ENCODE measurements around the gene HSF2BP.
"Not testable (repeated sequence)": the region's sequence is repeated elsewhere in the genome, so short reads cannot be mapped to it uniquely, and the experiment has no call there.

The HSF2BP gene

DNA sequence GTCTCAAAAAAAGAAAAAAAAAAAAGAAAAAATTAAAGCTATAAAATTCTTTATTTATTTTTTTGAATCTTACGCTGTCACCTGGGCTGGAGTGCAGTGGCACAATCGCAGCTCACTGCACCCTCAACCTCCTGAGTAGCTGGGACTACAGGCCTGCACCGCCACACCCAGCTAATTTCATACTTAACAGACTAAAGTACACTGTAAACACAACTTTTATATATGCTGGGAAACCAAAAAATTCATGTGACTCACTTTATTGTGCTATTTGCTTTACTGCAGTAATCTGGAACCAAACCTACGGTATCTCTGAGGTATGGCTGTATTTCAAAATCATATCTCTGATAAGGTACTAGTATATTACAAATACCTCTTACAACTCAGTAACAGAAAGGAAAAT lies 40.3 kb downstream of the HSF2BP start:
- DNase-seq (ENCODE audit: low read depth): no peak

DNA sequence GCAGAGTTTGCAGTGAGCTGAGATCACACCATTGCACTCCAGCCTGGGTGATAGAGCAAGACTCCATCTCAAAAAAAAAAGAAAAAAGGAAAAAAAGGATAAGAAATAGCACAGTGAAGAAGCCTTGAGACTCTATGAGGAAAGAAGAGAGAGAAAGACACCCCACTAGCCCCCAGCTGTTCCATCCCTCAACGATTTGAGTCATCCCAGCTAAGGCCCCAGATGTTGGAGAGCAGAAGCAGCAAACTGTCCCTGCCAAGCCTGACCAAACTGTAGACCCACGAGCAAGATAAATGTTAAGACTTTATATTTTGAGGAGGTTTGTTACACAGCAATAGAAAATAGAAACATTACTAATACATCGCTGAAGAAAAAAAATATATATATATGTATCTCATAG lies 42.4 kb downstream of the HSF2BP start:
- not testable (repeated sequence) for DNase-seq (ENCODE audit: low read depth)

- DNase-seq (ENCODE audit: low read depth): no peak
These were observed 44.4 kb downstream of the HSF2BP start for GRCh38 chr21:43614839-43615238.

DNA sequence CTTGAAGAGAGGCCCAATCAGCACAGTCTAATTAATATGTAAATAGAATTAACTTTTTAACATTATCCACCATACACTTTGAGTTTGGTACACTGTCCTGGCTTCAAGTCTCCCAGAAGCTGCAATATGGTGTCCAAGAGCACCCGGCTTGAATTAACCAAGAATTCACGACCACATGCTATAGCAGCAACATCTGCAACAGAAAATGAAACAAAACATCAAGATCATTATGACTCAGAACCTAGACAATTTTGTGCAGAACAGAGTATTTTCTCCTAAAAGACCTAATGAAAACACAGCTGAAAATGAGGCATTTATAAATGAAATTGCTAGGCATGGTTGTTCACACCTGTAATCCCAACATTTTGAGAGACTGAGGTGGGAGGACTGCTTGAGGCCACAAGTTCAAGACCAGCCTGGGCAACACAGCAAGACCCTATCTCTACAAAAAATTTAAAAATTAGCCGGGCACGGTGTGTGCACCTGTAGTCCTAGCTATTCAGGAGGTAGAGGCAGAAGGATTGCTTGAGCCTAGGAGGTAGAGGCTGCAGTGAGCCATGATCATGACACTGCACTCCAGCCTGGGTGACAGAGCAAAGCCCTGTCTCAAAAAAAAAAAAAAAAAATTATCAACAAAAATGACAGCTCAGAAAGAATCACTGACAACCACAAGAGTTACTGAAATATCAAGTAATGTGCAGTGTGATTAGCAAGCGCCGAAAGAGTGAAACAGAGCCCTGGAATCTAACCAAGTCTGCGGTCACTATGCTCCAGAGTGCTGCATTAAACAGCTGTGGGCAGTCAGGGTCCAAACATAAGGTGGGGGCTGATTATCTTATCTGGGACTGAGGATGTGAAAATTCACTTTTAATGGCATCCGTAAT lies 45.3 kb downstream of the HSF2BP start:
- no peak for DNase-seq (ENCODE audit: low read depth)

DNA sequence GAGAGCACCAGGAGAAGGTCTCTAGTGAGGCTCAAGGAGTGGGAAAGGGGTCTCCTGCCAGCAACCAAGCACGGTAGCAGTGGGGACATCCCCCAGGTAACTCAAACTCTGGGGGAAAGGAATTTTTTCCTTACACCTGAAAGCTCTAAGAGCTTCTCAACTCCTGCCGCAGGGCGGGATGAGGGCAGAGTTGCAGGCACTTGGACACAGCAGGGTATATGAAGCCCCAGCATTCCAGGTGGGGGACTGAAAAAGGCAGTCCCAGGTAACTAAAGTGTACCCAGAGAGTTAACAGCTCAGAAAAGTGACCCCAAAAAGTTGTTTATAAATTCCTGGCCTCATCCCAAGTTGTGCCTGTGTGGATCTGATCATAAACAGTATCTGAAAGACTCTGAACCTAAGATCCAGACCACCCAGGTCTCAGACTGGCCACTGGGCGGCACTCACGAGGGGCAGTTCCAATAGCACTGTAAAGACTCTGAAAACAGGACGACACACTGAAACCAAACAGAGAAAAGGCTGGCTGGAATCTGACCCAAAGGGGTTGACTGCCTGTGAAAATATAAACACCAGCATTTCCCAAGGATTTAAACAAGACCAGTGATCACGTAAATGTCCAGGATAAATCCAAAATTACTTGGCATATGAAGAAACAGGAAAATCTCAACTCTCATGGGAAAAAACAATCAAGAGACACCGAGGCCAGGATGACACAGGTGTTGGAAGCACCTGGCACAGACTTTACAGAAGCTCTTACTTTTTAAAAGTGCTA lies 47.5 kb downstream of the HSF2BP start:
- no peak for DNase-seq (ENCODE audit: low read depth)

- DNase-seq (ENCODE audit: low read depth): no peak
These were observed 49.6 kb downstream of the HSF2BP start for GRCh38 chr21:43609501-43610340.

DNA sequence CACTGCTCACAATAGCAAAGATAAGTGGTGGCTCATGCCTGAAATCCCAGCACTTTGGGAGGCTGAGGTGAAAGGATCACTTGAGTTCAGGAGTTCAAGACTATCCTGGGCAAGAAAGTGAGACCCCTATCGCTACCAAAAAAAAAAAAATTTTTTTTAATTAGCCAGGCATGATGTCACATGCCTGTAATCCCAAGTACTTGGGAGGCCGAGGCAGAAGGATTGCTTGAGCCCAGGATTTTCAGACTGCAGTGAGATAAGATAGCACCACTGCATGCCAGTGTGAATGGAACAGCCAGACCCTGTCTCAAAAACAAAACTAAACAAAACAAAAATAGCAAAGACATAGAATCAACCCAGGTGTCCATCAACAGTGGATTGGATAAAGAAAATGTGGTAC lies 50.6 kb downstream of the HSF2BP start:
- no peak for DNase-seq (ENCODE audit: low read depth)

- DNase-seq (ENCODE audit: low read depth): no peak
These were observed 51.1 kb downstream of the HSF2BP start for GRCh38 chr21:43608225-43608624.

DNA sequence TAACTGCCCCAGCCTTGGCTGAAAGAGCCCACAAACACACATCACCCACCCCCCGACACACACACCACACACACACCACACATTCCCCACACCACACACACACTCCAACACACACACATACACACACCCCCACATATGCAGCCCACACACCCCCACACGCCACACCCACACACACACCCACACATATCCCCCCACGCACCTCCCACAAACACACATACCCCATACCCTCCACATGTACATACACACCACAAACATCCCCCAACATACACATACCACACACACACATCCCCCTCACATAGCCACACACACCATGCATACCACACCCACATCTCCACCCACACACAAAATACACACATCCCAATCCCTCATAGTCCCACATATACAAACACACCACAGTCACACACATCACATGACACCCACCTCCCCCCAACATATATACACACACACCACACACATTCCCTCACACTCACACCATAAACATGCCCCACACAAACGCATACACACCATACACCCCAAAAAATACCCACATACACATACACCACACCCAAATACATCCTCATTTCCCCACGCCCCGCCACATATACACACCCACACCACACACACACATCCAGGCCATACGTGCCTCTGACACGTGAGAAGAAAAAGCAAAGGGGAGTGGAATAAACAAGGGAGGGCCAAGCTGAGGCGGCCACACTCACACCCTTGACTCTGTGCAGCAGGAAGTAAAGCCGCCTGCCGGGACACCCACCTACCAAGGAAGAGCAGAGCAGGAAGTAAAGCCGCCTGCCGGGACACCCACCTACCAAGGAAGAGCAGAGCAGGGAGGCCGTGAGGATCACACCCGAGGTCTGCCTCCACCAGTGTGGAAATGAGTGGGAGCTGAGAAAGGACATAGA lies 53.7 kb downstream of the HSF2BP start:
- no peak for DNase-seq (ENCODE audit: low read depth)

GRCh38 chr21:43604505-43605204 lies 54.6 kb downstream of the HSF2BP start:
- DNase-seq (ENCODE audit: low read depth): no peak

DNA sequence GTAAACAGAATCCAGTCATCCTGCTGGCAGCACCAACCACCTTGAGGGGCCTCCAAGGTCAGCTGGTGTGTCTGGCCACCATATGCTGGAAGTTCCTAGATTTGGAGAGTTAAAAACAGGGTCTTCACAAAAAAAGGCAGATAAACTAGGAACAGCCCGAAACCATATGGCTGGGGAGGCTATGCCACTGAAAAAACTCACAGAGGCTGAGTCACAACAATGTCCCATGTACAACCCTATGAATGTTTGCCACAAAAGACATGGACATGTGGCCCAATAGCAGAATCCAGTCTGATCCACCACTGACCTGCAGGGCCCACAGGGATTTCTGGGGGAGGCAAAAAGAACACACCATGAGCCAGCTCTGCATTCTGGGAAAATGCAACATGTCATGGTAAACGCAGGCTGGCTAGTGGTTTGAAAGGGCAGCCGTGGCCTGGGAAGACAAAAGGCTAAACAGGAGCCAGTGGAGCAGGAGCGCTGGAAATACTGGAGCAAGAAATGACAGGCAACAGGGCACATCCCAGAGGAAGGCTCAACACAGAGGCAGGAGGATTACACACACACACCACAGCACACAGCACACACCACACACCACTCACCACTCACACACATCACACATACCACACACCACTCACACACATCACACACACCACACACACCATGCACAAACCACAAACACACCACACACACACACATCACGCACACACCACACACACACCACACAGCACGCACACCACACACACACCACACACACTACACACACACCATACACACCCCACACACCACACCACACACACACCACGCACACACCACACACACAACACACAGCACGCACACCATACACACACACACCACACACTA lies 55.4 kb downstream of the HSF2BP start:
- no peak for DNase-seq (ENCODE audit: low read depth)

GRCh38 chr21:43603233-43603626 lies 56.1 kb downstream of the HSF2BP start:
- DNase-seq (ENCODE audit: low read depth): no peak

DNA sequence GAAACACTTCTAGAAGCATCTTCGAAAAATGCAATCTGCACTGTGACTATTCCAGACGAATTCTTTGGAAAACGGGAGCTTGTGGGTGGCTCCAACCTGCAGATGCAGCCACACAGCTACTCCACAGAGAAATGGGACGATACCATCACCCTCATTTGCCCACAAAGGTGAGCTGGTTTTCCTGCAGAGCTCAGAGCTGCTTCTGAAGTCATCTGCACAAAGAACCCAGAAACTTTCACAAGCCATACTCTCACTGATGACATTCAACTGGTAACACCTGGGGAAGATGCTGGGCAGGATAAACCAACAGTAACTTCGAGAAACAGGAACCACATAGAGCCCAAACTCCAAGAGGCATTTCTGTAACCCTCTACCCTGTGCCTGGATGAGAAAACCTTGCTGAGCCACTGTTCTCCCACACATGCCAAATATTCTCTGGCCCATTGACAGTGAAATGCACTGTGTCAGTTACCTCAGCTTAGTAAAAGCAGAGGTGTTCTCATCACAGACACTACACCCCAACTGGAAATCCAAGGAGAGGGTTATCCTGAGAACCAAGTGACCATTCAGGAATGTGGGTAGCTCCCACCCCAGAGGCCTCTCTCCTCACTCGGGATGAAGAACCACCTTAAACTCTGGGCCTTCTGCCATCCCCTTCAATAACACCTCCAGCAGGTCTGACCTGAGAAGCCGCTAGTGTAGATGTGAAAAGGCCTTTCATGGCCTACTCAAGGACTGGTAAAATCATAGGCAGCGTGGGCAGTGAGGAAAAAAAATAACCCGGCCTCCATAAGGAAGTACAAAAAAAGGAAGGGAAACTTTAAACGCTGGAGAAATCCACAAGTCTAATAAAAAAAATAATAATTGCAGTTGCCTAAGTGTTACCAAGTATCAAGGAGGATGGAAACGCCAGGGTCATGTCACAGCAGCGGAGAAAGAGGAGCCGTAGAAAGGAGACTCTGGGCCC lies 56.7 kb downstream of the HSF2BP start:
- no peak for DNase-seq (ENCODE audit: low read depth)

GRCh38 chr21:43600642-43601402 lies 58.5 kb downstream of the HSF2BP start:
- DNase-seq (ENCODE audit: low read depth): no peak

- no peak for DNase-seq (ENCODE audit: low read depth)
These were observed 59.6 kb downstream of the HSF2BP start for GRCh38 chr21:43599728-43600127.

DNA sequence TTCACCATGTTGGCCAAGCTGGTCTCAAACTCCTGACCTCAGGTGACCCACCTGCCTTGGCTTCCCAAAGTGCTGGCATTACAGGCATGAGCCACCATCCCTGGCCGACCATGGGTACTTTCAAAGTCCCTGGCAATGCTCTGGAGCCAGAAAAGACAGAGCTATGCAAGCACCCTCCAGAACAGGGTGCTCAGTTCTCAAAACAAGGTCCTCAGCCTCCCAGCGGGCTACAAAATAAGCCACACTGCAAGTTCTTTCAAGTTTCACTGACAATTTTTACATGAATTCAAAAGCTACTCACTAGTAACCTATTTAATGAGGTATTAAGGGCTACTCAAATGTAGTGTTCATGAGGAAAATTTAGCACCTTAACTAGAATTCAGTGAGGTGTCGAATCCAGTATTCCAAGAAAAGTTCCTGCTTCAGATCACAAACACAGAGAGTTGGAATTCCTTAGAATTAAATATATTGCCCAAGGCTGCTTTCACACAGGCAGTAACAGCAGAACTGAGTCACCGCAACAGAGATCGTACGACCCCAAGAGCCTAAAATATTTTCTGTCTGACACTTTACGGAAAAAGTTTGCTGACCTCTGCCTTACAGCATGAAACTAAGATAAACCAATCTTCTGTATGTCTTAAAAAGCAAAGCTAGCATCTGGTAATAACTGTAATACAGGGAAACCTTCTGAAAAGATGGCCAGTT lies 60.7 kb downstream of the HSF2BP start:
- DNase-seq (ENCODE audit: low read depth): no peak
